Right renal pelvis (tissue), 4 donors: ENCODE data around the gene TRAP1. TPM values are rescaled to one million over a fixed set of nuclear protein-coding genes. Genes with fewer than 3 reads are reported as not detected.

Experiments
- DNase-seq, 4 donors: peaks; one replicate each; pipeline ENCODE4 v3.0.0-alpha.2; 2013; ENCODE audit warnings: low read depth in 4 of 4, low spot score in 3 of 4, missing footprints in 1 of 4
- polyA plus RNA-seq, 4 donors: library from polyadenylated mRNA; unstranded; fragments of 120-200 nt; gene quantifications; one replicate each; pipeline ENCODE4 v1.2.1, GENCODE V29; 2013; ENCODE audit not compliant: insufficient read length in 4 of 4

TRAP1 gene
- polyA plus RNA-seq, 4 donors = 92.8 to 114 (median 101) TPM

GRCh38 chr16:3737181-3737580, 19.9 kb upstream of the TRAP1 start:
- DNase-seq = no peak

- no peak for DNase-seq
Observed at GRCh38 chr16:3736116-3736515, 18.8 kb upstream of the TRAP1 start.

DNA sequence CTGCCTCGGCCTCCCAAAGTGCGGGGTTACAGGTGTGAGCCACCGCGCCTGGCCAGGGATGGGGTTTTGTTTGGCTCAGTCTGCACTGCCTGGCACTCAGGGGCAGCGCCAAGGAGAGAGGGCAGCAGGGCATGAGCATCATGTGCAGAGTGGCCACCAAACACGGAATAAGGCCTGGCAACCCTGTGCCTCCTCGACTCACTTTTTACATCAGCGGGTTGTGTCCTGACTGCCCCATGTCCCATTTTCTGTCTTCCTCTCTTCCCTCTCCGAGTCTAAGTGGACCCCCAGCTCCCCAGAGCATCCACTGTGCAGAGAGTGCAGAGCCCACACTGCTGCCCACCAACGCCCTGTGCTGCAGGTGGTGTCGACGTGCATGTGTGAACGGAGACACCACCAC, 18.2 kb upstream of the TRAP1 start:
- DNase-seq = no peak

GRCh38 chr16:3734758-3735221, 17.5 kb upstream of the TRAP1 start:
- DNase-seq = no peak

DNA sequence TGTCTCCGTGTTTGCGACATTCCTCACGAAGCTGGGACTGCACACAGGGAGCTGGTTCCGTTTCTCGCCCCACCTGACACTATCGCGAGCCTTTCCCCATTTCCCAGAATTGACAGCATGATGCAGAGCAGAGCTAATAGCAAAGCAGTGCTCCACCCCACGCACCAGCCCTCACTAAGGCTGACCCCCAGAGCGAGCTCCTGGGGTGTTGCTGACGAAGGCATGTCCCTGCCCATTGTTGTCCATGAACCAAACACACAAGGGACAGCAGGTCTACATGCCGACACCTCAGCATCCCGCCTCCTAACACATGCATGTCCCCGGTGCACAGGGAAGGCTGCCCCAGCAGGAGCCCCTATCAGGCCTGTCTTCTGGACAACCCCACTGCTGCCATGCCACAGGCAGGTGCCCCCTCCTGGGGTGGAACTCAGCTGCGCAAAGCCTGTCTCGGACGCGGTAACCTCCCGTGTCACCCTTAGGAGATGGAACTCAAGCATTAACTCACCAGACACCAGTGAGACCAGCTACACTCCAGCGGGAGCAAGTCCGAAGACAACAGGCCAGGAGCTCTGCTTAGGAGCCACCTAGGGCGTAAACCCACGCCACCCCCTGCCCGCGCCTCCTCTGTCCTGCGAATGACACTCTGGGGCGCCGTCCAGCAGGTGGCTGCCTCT, 16.9 kb upstream of the TRAP1 start:
- DNase-seq = no peak

DNA sequence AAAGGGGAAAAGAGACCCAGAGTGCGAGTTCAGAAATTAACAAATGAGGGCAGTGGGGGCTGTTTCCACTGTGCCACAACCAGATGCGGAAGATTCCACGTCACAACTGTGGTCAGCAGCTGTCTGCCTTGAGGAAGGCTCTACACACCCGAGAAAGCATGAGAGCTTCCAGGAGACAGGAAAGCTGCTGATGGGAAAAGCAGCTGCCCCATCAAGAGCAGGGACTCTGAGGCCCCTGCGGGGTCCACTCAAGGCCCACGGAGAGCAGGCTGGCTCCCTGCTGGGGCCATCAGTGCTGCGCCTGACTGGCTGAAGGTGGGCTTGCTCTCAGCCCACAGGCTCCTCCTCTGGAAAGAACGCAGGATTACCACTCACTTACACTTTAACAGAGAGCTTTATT, 14.8 kb upstream of the TRAP1 start:
- DNase-seq = no peak

DNA sequence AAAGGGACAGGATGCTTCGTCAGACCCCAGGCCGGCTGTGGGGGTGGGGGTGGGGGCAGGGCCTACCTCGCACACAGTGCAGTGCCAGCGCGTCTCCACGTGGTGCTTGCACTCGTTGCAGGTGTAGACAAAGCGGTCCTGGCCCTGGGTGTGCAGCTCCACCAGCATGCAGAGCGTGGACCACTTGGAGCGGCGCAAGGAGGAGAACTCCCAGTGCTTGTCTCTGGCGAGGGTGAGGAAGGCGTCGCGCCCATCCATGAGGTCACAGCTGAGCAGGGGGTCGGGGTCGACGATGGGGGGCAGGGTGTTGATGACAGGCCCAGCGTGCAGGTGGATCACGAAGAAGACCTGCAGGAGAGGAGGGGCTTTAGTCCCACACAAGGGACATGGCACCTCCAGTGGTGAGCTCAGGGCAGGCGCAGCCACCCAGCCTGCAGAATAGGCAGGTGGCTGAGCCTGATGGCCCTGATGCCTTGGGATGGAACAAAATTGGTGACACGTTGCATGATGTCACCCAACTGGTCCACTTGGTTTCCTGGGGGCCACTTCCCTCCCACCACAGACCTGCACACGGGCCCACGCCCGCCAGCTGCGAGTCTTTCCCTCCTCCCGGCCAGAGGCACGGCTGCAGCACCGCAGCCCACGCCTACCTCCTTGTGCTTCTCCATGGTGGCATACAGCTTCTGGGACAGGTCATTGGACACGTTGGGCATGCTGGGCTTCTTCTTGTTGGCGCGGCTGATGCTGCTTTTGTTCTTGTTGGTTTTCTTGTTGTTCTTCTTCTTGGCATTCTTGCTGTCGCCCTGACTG, 14.0 kb upstream of the TRAP1 start:
- DNase-seq = no peak

GRCh38 chr16:3730161-3731125, 13.1 kb upstream of the TRAP1 start:
- DNase-seq = no peak

GRCh38 chr16:3729161-3730112, 12.1 kb upstream of the TRAP1 start:
- no peak for DNase-seq

- no peak for DNase-seq
Observed at GRCh38 chr16:3728424-3729160, 11.3 kb upstream of the TRAP1 start.

DNA sequence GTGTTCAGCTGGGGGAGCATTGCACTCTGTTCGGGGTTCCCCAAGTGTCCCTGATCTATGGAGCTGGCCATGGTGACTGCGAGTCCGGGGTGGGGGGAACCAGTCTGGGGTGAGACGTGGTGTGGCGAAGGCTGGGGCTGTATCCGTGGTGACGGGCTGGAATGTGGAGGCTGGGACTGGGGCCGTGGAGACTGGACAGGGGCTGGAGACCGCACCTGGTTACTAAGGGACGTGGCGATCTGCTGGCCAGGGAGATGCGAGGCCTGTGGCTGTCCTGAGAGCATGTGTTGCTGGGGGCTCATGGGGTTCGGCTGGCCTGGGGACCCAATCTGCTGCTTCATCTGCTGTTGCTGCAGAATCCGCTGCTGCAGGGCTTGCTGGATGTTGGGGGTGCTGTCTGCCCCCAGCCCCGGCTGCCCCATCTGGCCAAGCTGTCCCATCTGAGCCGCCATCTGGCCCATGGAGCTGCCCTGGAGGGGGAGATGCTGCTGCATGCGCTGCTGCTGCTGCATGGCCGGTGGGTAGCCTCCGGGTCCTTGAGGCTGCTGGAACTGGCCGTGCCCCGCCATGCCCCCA, 10.6 kb upstream of the TRAP1 start:
- no peak for DNase-seq

DNA sequence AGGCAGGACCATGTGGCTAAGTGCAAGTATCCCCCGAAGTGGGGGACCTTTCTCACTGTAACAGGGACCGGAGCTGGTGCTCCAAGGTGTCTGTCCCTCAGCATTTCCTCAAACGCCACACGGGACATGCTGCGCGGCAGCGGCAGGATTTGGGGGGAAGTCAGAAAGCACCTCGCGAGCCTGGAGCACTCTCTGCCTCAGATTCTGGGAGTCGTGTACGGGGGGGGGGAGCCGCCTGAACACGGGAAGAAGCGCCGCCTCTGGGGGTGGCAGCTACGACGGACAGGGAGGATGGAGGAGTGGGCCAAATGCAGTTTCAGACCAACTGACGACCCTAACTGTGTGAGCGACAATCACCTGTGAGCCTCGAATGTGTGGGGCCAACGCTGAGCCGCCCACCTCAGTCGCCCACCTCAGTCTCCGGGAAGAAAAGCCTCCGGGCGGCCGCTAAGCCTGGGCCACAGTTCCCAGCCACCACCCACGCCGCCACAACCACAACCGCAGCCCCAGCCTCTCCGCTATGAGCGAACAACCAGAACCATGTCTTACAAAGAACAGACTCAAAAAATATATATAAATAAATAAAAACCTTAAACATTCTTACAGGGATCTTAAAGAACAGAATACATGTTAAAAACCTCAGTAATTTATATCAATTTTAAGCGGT, 8.8 kb upstream of the TRAP1 start:
- DNase-seq = no peak

DNA sequence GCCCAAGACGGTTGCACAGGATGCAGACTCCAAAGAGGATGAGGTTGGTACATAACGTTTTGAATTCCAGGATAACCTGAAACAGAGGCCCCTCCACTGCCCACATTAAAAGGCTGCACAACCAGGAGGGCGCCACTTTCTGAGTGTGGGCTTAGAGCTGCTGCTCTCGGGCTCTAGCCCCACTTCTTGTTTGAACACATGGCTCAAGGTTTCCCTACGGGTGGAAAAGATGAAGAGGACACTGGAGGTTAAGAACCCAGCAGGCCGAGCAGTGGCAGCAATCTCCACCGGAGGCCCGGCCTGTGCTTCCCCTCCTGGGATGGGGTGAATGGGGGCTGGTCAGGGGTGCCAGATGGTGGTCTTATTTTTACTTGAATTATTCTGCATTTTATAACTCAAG, 8.0 kb upstream of the TRAP1 start:
- no peak for DNase-seq

DNA sequence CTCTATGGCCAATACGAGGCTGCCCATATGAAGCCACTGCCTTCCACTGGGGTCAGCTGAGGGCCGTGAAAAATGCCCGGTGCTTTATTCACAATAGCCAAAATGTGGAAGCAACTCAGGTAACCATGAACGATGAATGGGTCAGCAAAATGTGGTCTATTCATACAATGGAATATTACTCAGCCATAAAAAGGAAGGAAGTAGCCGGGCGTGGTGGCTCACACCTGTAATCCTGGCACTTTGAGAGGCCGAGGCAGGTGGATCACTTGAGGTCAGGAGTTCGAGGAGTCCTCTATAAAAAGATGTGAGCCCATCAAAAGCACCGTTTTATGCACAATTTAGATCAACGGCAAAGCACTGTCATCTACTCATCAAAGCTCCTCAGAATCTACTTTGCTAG, 5.2 kb upstream of the TRAP1 start:
- DNase-seq = no peak

GRCh38 chr16:3720418-3720817, 3.1 kb upstream of the TRAP1 start:
- DNase-seq = no peak

DNA sequence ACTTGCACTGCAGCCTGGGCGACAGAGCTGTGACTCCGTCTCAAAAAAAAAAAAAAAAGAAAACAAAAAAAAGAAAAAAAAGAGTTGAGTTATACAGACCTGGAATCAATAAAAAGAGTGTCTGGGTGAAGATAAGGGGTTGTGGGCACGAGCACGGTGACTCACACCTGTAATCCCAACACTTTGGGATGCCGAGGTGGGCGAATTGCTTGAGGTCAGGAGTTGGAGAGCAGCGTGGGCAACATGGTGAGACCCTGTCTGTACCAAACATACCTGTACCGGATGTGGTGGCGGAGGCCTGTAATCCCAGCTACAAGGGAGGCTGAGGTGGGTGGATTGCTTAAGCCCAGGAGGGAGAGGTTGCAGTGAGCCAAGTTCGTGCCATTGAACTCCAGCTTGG, 1.3 kb upstream of the TRAP1 start:
- no peak for DNase-seq

DNA sequence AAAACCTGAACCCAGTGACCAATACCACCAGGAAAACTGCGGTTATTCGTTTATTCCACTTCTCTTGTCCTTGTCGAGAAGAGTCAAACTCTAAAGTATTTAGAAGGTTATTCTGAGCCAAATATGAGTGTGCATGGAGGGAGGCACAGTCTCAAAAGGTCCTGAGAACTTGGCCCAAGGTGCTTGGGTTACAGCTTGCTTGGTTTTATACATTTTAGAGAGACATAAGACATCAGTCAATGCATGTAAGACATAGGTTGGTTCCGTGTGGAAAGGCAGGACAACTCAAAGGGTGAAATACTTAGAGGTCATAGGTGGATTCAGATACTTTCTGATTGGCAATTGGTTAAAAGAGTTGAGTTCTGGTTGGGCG, 681 bp upstream of the TRAP1 start:
- DNase-seq = no peak

DNA sequence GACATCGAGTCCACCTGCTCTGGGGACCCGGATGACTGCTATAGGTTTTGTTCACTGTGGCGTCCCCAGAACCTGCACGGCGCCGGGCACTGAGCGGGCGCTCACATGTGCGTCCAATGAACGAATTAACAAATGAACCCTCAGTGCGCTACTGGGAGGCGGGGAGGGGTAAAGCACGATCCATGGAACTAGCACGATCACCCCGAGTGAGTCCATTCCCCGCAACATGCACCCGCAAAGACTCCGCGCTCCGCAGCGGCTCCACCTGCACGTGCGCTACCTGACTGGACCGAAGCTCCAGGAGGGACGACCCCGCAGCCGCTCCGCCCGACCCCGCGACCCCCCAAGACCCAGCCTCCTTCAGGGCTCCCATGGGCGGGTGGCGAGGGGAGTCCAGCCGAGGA, 491 bp downstream of the TRAP1 start:
- DNase-seq = peak in 1 of 4 donors; percentile 18
